Common myeloid progenitor, CD34-positive (primary cell): ENCODE measurements around the gene INSYN2B.
"Not testable (repeated sequence)": the region's sequence is repeated elsewhere in the genome, so short reads cannot be mapped to it uniquely, and the experiment has no call there.

Experiments
- CTCF ChIA-PET: fragments of 350-600 bp; sonication (Branson Sonifier 250); formaldehyde crosslinking; loops from one replicate; lab custom pipeline; 2021; ENCODE audit warnings: antibody characterized with exemption; lab: Charles Lee
- POLR2A ChIA-PET: fragments of 350-600 bp; sonication (Branson Sonifier 250); formaldehyde crosslinking; loops from one replicate; lab custom pipeline; 2021; ENCODE audit warnings: antibody characterized with exemption; lab: Charles Lee
- DNase-seq, 3 donors: peaks; one replicate each; pipeline versions ENCODE4 v3.0.0 to v3.0.0-alpha.2; 2013
- H3K27ac ChIP-seq, 2 experiments: 1 replicate in 1 of 2; 2 replicates in 1 of 2; pipeline ENCODE4 v1.7.0; 2013; ENCODE audit warnings: inconsistent platforms in 2 of 2, low read length in 2 of 2, mild to moderate bottlenecking in 2 of 2, low read depth in 1 of 2, moderate library complexity in 1 of 2; ENCODE audit not compliant: severe bottlenecking in 2 of 2, insufficient read depth in 1 of 2, poor library complexity in 1 of 2
- H3K27me3 ChIP-seq, 5 experiments: replicated peaks in 2 of 5; 1 replicate in 3 of 5; 2 replicates in 2 of 5; pipeline versions ENCODE4 v1.6.1 to v1.7.0; 2013; ENCODE audit warnings: low read length in 4 of 5, mild to moderate bottlenecking in 2 of 5, moderate library complexity in 2 of 5, inconsistent platforms in 1 of 5; ENCODE audit not compliant: insufficient read depth in 5 of 5, control insufficient read depth in 4 of 5
- H3K36me3 ChIP-seq, 4 experiments: 1 replicate in 2 of 4; 2 replicates in 2 of 4; pipeline versions ENCODE4 v1.6.1 to v1.7.0; 2013; ENCODE audit warnings: low read length in 3 of 4, control low read depth in 1 of 4, mild to moderate bottlenecking in 1 of 4; ENCODE audit not compliant: control insufficient read depth in 4 of 4, insufficient read depth in 4 of 4
- H3K4me1 ChIP-seq, 4 experiments: 1 replicate in 3 of 4; 2 replicates in 1 of 4; pipeline versions ENCODE4 v1.6.1 to v1.7.1; 2013; ENCODE audit warnings: low read length in 3 of 4, mild to moderate bottlenecking in 3 of 4, control low read depth in 1 of 4, inconsistent platforms in 1 of 4, moderate library complexity in 1 of 4; ENCODE audit not compliant: control insufficient read depth in 4 of 4, insufficient read depth in 4 of 4; ENCODE audit errors: control extremely low read depth in 1 of 4
- H3K4me3 ChIP-seq, 7 experiments: 1 replicate in 4 of 7; 2 replicates in 3 of 7; pipeline versions ENCODE4 v1.5.1 to v1.7.0; 2013; ENCODE audit warnings: mild to moderate bottlenecking in 7 of 7, low read length in 6 of 7, moderate library complexity in 6 of 7, inconsistent platforms in 2 of 7, low read depth in 2 of 7, control low read depth in 1 of 7; ENCODE audit not compliant: insufficient read depth in 4 of 7, control insufficient read depth in 1 of 7; ENCODE audit errors: extremely low read depth in 1 of 7
- H3K9me3 ChIP-seq, 5 experiments: 1 replicate in 4 of 5; 2 replicates in 1 of 5; pipeline versions ENCODE4 v1.6.1 to v1.7.1; 2013; ENCODE audit warnings: low read length in 4 of 5, mild to moderate bottlenecking in 2 of 5, inconsistent platforms in 1 of 5, low read depth in 1 of 5, moderate library complexity in 1 of 5; ENCODE audit not compliant: control insufficient read depth in 4 of 5, insufficient read depth in 2 of 5; ENCODE audit errors: control extremely low read depth in 1 of 5
- WGBS: methylation state at CpG from one replicate; pipeline ENCODE4 v1.1.5; 2013; ENCODE audit not compliant: insufficient coverage; 5-methylcytosine and 5-hydroxymethylcytosine counted together

Gene INSYN2B

GRCh38 chr5:169964246-169964645 lies 16.0 kb downstream of the INSYN2B start:
- no peak for DNase-seq
- Histone ChIP-seq H3K4me1 (no peaks in the 10 kb centered on the region), H3K27ac (no peak overlapping the region), H3K27me3 (no peaks in the 10 kb centered on the region), H3K9me3 (no peaks in the 10 kb centered on the region), H3K36me3 (peaks cover 0 to 22% (median 7%) of the 10 kb centered on the region in 4 experiments), H3K4me3 (no peak overlapping the region)
- ChIA-PET POLR2A (no interaction called here), CTCF (no interaction called here)
- 79% methylated on average over 4 of the region's 5 CpGs for WGBS

- CTCF ChIA-PET, result no interaction called here
- WGBS, result 100% methylated on average over 1 of the region's 2 CpGs
- POLR2A ChIA-PET, result no interaction called here
Measured at GRCh38 chr5:169960659-169961058, 19.6 kb downstream of the INSYN2B start.

GRCh38 chr5:169958278-169958677 lies 22.0 kb downstream of the INSYN2B start:
- POLR2A ChIA-PET, result no interaction called here
- DNase-seq, result no peak
- Histone ChIP-seq H3K4me3 (no peak overlapping the region), H3K4me1 (no peaks in the 10 kb centered on the region), H3K27ac (no peak overlapping the region), H3K27me3 (no peaks in the 10 kb centered on the region), H3K36me3 (peaks cover 0 to 18% (median 5%) of the 10 kb centered on the region in 4 experiments), H3K9me3 (no peaks in the 10 kb centered on the region)
- WGBS, result 100% methylated on average over 1 of the region's 3 CpGs
- CTCF ChIA-PET, result interaction anchor here (0.9 to 2.1 kb wide), 3 partner anchors 12 to 22 kb away, joined by 4 to 7 read pairs (median 4); partner anchors contain the start of gene INSYN2B

More at GRCh38 chr5:169960659-169961058, 19.6 kb downstream of the INSYN2B start:
- Histone ChIP-seq H3K4me1 (no peaks in the 10 kb centered on the region), H3K36me3 (peaks cover 0 to 20% (median 7%) of the 10 kb centered on the region in 4 experiments), H3K9me3 (no peaks in the 10 kb centered on the region), H3K27ac (no peak overlapping the region), H3K27me3 (no peaks in the 10 kb centered on the region), H3K4me3 (no peak overlapping the region)
- no peak for DNase-seq

- ChIA-PET CTCF (interaction anchor here (0.7 kb wide), 1 partner anchor 24 kb away, joined by 3 read pairs; the partner anchor contains the start of gene INSYN2B), POLR2A (no interaction called here)
Measured at GRCh38 chr5:169956756-169957155, 23.5 kb downstream of the INSYN2B start.

GRCh38 chr5:169956126-169956525 lies 24.2 kb downstream of the INSYN2B start:
- H3K4me1 ChIP-seq, result no peaks in the 10 kb centered on the region
- ChIA-PET POLR2A (no interaction called here), CTCF (interaction anchor here (0.7 kb wide), 1 partner anchor 24 kb away, joined by 3 read pairs; the partner anchor contains the start of gene INSYN2B)
- no peak overlapping the region for H3K27ac ChIP-seq
- no peaks in the 10 kb centered on the region for H3K9me3 ChIP-seq
- no peak for DNase-seq
- WGBS, result 100% methylated on average over 2 of the region's 3 CpGs
- H3K27me3 ChIP-seq, result no peaks in the 10 kb centered on the region
- H3K4me3 ChIP-seq, result no peak overlapping the region
- H3K36me3 ChIP-seq, result peaks cover 0 to 14% (median 5%) of the 10 kb centered on the region in 4 experiments

More at GRCh38 chr5:169956756-169957155, 23.5 kb downstream of the INSYN2B start:
- Histone ChIP-seq H3K27me3 (no peaks in the 10 kb centered on the region), H3K4me3 (no peak overlapping the region), H3K4me1 (no peaks in the 10 kb centered on the region), H3K27ac (no peak overlapping the region), H3K36me3 (peaks cover 0 to 9% (median 5%) of the 10 kb centered on the region in 4 experiments), H3K9me3 (no peaks in the 10 kb centered on the region)
- DNase-seq, result no peak

- DNase-seq, result no peak
- 100% methylated on average over 6 of the region's 6 CpGs for WGBS
- ChIA-PET CTCF (interaction anchor here (1.4 kb wide), 1 partner anchor 26 kb away, joined by 5 read pairs; the partner anchor contains the start of gene INSYN2B), POLR2A (no interaction called here)
- H3K4me1 ChIP-seq, result no peaks in the 10 kb centered on the region
- no peaks in the 10 kb centered on the region for H3K27me3 ChIP-seq
- no peak overlapping the region for H3K27ac ChIP-seq
- H3K36me3 ChIP-seq, result peaks cover 3 to 22% (median 8%) of the 10 kb centered on the region in 4 experiments
- H3K4me3 ChIP-seq, result no peak overlapping the region
- no peaks in the 10 kb centered on the region for H3K9me3 ChIP-seq
Measured at GRCh38 chr5:169954786-169955185, 25.5 kb downstream of the INSYN2B start.

GRCh38 chr5:169953196-169953595 lies 27.1 kb downstream of the INSYN2B start:
- WGBS, result no CpG with 5 or more reads among the region's 4 CpGs
- H3K36me3 ChIP-seq, result peaks cover 3 to 24% (median 9%) of the 10 kb centered on the region in 4 experiments
- not testable (repeated sequence) for H3K27ac ChIP-seq, H3K9me3 ChIP-seq, H3K27me3 ChIP-seq, H3K4me3 ChIP-seq, H3K4me1 ChIP-seq
- POLR2A ChIA-PET, result interaction anchor here (0.6 kb wide), 1 partner anchor 13 kb away, joined by 3 read pairs; no protein-coding TSS in a partner anchor
- peak; percentile 19 to 86 (median 75) for DNase-seq
- CTCF ChIA-PET, result interaction anchor here (0.9 to 2.9 kb wide), 2 partner anchors 27 to 31 kb away, joined by 3 to 8 read pairs; partner anchors contain the start of gene INSYN2B
